ENCODE results near the gene APBA1. TPM values are rescaled to one million over a fixed set of nuclear protein-coding genes. Genes with fewer than 3 reads are reported as not detected.
A peak's percentile ranks its signal among the peaks of the same experiment; 100 is the strongest.

APBA1 gene
- total and polyA plus RNA-seq, 2 of the 8 experiments (the other 6 are each of a cell fraction or from before 2014, with no cell fraction given), result 0.36 to 0.60 TPM

- H3K4ac ChIP-seq (replicated peaks; ENCODE audit: insufficient read length, low read depth, low read length), result no peak overlapping the region
- no peak overlapping the region for H3K4me2 ChIP-seq (ENCODE audit: insufficient read depth in 1 of 2, low read depth in 2 of 2, low read length in 2 of 2)
- H4K5ac ChIP-seq (ENCODE audit: insufficient read length, low read depth, low read length), result no peak overlapping the region
- H3K27ac ChIP-seq (ENCODE audit: low read depth, low read length), result no peak overlapping the region
- no peak overlapping the region for H3K18ac ChIP-seq (ENCODE audit: extremely low read depth, low read length)
- DNase-seq (ENCODE audit: low read depth in 1 of 2, low spot score in 2 of 2) (peak in 1 of 2 experiments; percentile 16), FAIRE-seq (no peak)
- H2BK15ac ChIP-seq (ENCODE audit: low read length), result no peak overlapping the region
- H2BK20ac ChIP-seq (ENCODE audit: low read length), result no peak overlapping the region
- no peak overlapping the region for H3K9ac ChIP-seq (replicated peaks in 1 of 4; ENCODE audit: extremely low read depth in 1 of 4, low read depth in 3 of 4, low read length in 3 of 4)
- no peaks in the 10 kb centered on the region for H3K79me2 ChIP-seq (ENCODE audit: control insufficient read depth in 1 of 2, insufficient read depth in 2 of 2, low read length in 2 of 2)
- 85% methylated on average over 4 of the region's 4 CpGs; no CpG with 5 or more reads in 1 of the 2 experiments for WGBS, 2 experiments (ENCODE audit: extremely low coverage in 1 of 2, insufficient coverage in 1 of 2, insufficient read length in 1 of 2, insufficient replicate concordance in 2 of 2, low coverage in 1 of 2, low lambda C conversion rate in 2 of 2, missing lambda C conversion rate in 1 of 2)
- no peaks in the 10 kb centered on the region for H3K79me1 ChIP-seq (ENCODE audit: low read depth, low read length)
- H2AK5ac ChIP-seq (ENCODE audit: low read depth, low read length), result no peak overlapping the region
- H2AFZ ChIP-seq (ENCODE audit: low read length), result no peak overlapping the region
- H3K14ac ChIP-seq (ENCODE audit: insufficient read length), result no peak overlapping the region
- H3K9me3 ChIP-seq (ENCODE audit: insufficient read depth in 2 of 2, low read depth in 1 of 2, low read length in 1 of 2), result no peaks in the 10 kb centered on the region
- no peaks in the 10 kb centered on the region for H3K23me2 ChIP-seq (ENCODE audit: low read depth, low read length)
- peaks cover 0 to 6% (median 2%) of the 10 kb centered on the region in 4 experiments; a peak in 3 of 7 replicates for H3K4me1 ChIP-seq (replicated peaks in 1 of 4; ENCODE audit: control insufficient read depth in 3 of 4, insufficient read depth in 4 of 4, low read length in 3 of 4)
- no peak overlapping the region for H3K4me3 ChIP-seq (ENCODE audit: extremely low read depth in 1 of 4, insufficient read depth in 2 of 4, low read depth in 3 of 4, low read length in 4 of 4)
- no peak for TF ChIP-seq POLR2AphosphoS5 (IDR thresholded peaks at IDR 0.05; ENCODE audit: low read depth, low read length)
- TF ChIP-seq BRCA1 (IDR thresholded peaks at IDR 0.05; ENCODE audit: low read depth, low read length), result no peak
- TF ChIP-seq POU5F1 (IDR thresholded peaks at IDR 0.05; ENCODE audit: low read depth, low read length), result no peak
- no peak for TF ChIP-seq SP1 (IDR thresholded peaks at IDR 0.05; ENCODE audit: low read depth, low read length)
- TF ChIP-seq BCL11A (IDR thresholded peaks at IDR 0.05; ENCODE audit: low read depth in 2 of 2, low read length in 2 of 2), result no peak
- no peak for TF ChIP-seq SAP30 (IDR thresholded peaks at IDR 0.05; ENCODE audit: insufficient read depth, insufficient replicate concordance, low read length)
- no peak for TF ChIP-seq CTBP2 (IDR thresholded peaks at IDR 0.05; ENCODE audit: borderline replicate concordance, insufficient read depth, insufficient read length, low read length)
- TF ChIP-seq CEBPB (IDR thresholded peaks at IDR 0.05; ENCODE audit: low read depth, low read length), result no peak
- TF ChIP-seq TEAD4 (IDR thresholded peaks at IDR 0.05; ENCODE audit: low read depth, low read length), result no peak
- no peak for TF ChIP-seq ZNF274 (IDR thresholded peaks at IDR 0.05; ENCODE audit: borderline replicate concordance, extremely low read depth, low read length)
- no peak for TF ChIP-seq USF2 (IDR thresholded peaks at IDR 0.05; ENCODE audit: low read length)
- no peak for TF ChIP-seq CHD2 (IDR thresholded peaks at IDR 0.05; ENCODE audit: low read length)
- CTCF ChIA-PET (ENCODE audit: partially characterized antibody), result no interaction called here
- no peak overlapping the region for H2BK5ac ChIP-seq (ENCODE audit: low read depth, low read length)
- H2BK12ac ChIP-seq (ENCODE audit: low read depth, low read length), result no peak overlapping the region
- H4K20me1 ChIP-seq (replicated peaks in 1 of 2; ENCODE audit: control insufficient read depth in 1 of 2, insufficient read depth in 2 of 2, low read length in 2 of 2), result no peaks in the 10 kb centered on the region
- POLR2A ChIA-PET (ENCODE audit: partially characterized antibody), result no interaction called here
- H4K8ac ChIP-seq (ENCODE audit: extremely low read depth, insufficient read depth, low read length), result no peak overlapping the region
- no peaks in the 10 kb centered on the region for H3K36me3 ChIP-seq (ENCODE audit: control insufficient read depth in 2 of 4, insufficient read depth in 4 of 4, low read length in 3 of 4)
- H2BK120ac ChIP-seq (replicated peaks; ENCODE audit: low read depth, low read length), result no peak overlapping the region
- H4K91ac ChIP-seq (replicated peaks; ENCODE audit: insufficient read length, low read length), result no peak overlapping the region
- no peak overlapping the region for H3K23ac ChIP-seq (ENCODE audit: insufficient read length)
- H3K56ac ChIP-seq (replicated peaks; ENCODE audit: insufficient read length, low read depth, low read length), result no peak overlapping the region
- H3K27me3 ChIP-seq (replicated peaks in 1 of 4; ENCODE audit: control insufficient read depth in 3 of 4, extremely low read depth in 1 of 4, insufficient read depth in 3 of 4, low read length in 3 of 4), result no peaks in the 10 kb centered on the region
These were observed 197.3 kb downstream of the APBA1 start for GRCh38 chr9:69474821-69475220.

Data from H1 (cell line).